H9 (cell line): Measurements from ENCODE around the gene AIPL1. TPM values are rescaled to one million over a fixed set of nuclear protein-coding genes. Genes with fewer than 3 reads are reported as not detected.

Source experiments
- DNase-seq: peaks from one replicate; pipeline ENCODE4 v3.0.0-alpha.2; 2017
- H2AFZ ChIP-seq: one replicate; pipeline ENCODE4 v1.6.1; 2013; ENCODE audit warnings: mild to moderate bottlenecking, low read length, control low read depth, moderate library complexity
- H2AK5ac ChIP-seq: 2 replicates; pipeline ENCODE4 v1.6.1; 2013; ENCODE audit warnings: low read length, control low read depth, mixed read lengths; ENCODE audit not compliant: insufficient read length
- H2BK120ac ChIP-seq: one replicate; pipeline ENCODE4 v1.6.1; 2013; ENCODE audit warnings: low read depth, mild to moderate bottlenecking, low read length, control low read depth, inconsistent platforms; ENCODE audit not compliant: poor library complexity, severe bottlenecking
- H2BK12ac ChIP-seq: 2 replicates; pipeline ENCODE4 v1.6.1; 2013; ENCODE audit warnings: low read length, control low read depth, mixed read lengths, low read depth; ENCODE audit not compliant: insufficient read length
- H2BK15ac ChIP-seq: 2 replicates; pipeline ENCODE4 v1.6.1; 2013; ENCODE audit warnings: low read depth, low read length, control low read depth
- H2BK20ac ChIP-seq: one replicate; pipeline ENCODE4 v1.6.1; 2013; ENCODE audit warnings: low read depth, mild to moderate bottlenecking, low read length, control low read depth, inconsistent platforms; ENCODE audit not compliant: poor library complexity, severe bottlenecking
- H2BK5ac ChIP-seq: 2 replicates; pipeline ENCODE4 v1.6.1; 2013; ENCODE audit warnings: low read length, control low read depth, mixed read lengths; ENCODE audit not compliant: insufficient read length
- H3K14ac ChIP-seq: 2 replicates; pipeline ENCODE4 v1.6.1; 2013; ENCODE audit warnings: low read length, control low read depth; ENCODE audit not compliant: insufficient read depth
- H3K18ac ChIP-seq: 2 replicates; pipeline ENCODE4 v1.6.1; 2013; ENCODE audit warnings: low read depth, mild to moderate bottlenecking, mixed read lengths, low read length, control low read depth; ENCODE audit not compliant: insufficient read length
- H3K23ac ChIP-seq: 2 replicates; pipeline ENCODE4 v1.6.1; 2013; ENCODE audit warnings: low read length, control low read depth, mixed read lengths, low read depth; ENCODE audit not compliant: insufficient read length
- H3K23me2 ChIP-seq: 2 replicates; pipeline ENCODE4 v1.6.1; 2013; ENCODE audit warnings: low read depth, mild to moderate bottlenecking, mixed read lengths, low read length, control low read depth; ENCODE audit not compliant: insufficient read length, poor library complexity, severe bottlenecking
- H3K27ac ChIP-seq: 2 replicates; pipeline ENCODE4 v1.5.1; 2013; ENCODE audit warnings: low read length, control low read depth, mixed read lengths, low read depth; ENCODE audit not compliant: insufficient read length
- H3K27me3 ChIP-seq: 2 replicates; pipeline ENCODE4 v1.6.1; 2013; ENCODE audit warnings: low read length, control low read depth, inconsistent platforms; ENCODE audit not compliant: insufficient read depth
- H3K4ac ChIP-seq: 2 replicates; pipeline ENCODE4 v1.6.1; 2013; ENCODE audit warnings: low read depth, mild to moderate bottlenecking, control low read depth, inconsistent platforms, low read length, moderate library complexity
- H3K4me1 ChIP-seq: 2 replicates; pipeline ENCODE4 v1.6.1; 2013; ENCODE audit warnings: low read length, control low read depth, inconsistent platforms; ENCODE audit not compliant: insufficient read depth
- H3K4me2 ChIP-seq: 2 replicates; pipeline ENCODE4 v1.6.1; 2013; ENCODE audit warnings: low read length, control low read depth, mixed read lengths; ENCODE audit not compliant: insufficient read length, insufficient read depth
- H3K56ac ChIP-seq: 2 replicates; pipeline ENCODE4 v1.6.1; 2013; ENCODE audit warnings: low read depth, mild to moderate bottlenecking, mixed read lengths, low read length, control low read depth; ENCODE audit not compliant: insufficient read length
- H3K79me1 ChIP-seq: 2 replicates; pipeline ENCODE4 v1.6.1; 2013; ENCODE audit warnings: low read depth, mild to moderate bottlenecking, moderate library complexity, low read length, control low read depth, inconsistent platforms; ENCODE audit not compliant: insufficient read depth, poor library complexity, severe bottlenecking
- H3K79me2 ChIP-seq: 2 replicates; pipeline ENCODE4 v1.6.1; 2013; ENCODE audit warnings: low read length, control low read depth, inconsistent platforms; ENCODE audit not compliant: insufficient read depth
- H3K9ac ChIP-seq: 2 replicates; pipeline ENCODE4 v1.6.1; 2013; ENCODE audit warnings: low read length, control low read depth, mixed read lengths; ENCODE audit not compliant: insufficient read length; ENCODE audit errors: extremely low read depth
- H3K9me3 ChIP-seq: one replicate; pipeline ENCODE4 v1.6.1; 2013; ENCODE audit warnings: low read depth, low read length, inconsistent platforms; ENCODE audit not compliant: control insufficient read depth
- H3T11ph ChIP-seq: one replicate; pipeline ENCODE4 v1.6.1; 2013; ENCODE audit warnings: mild to moderate bottlenecking, low read length, control low read depth, inconsistent platforms
- H4K20me1 ChIP-seq: one replicate; pipeline ENCODE4 v1.6.1; 2013; ENCODE audit not compliant: control insufficient read depth, insufficient read length, insufficient read depth
- H4K5ac ChIP-seq: 2 replicates; pipeline ENCODE4 v1.6.1; 2013; ENCODE audit warnings: low read depth, mild to moderate bottlenecking, mixed read lengths, low read length, control low read depth; ENCODE audit not compliant: insufficient read length
- H4K8ac ChIP-seq: replicated peaks from 2 replicates; pipeline ENCODE4 v1.6.1; 2013; ENCODE audit warnings: low read length, control low read depth, mixed read lengths, low read depth; ENCODE audit not compliant: insufficient read length
- H4K91ac ChIP-seq: 2 replicates; pipeline ENCODE4 v1.6.1; 2013; ENCODE audit warnings: low read depth, mild to moderate bottlenecking, moderate library complexity, mixed read lengths, low read length, control low read depth; ENCODE audit not compliant: insufficient read length
- H3K27ac Mint-ChIP-seq, 3 experiments: 2 replicates in 2 of 3; 3 replicates in 1 of 3; pipeline ENCODE4 v1.8.0; 2020 to 2021; ENCODE audit warnings: mixed read lengths in 3 of 3, mild to moderate bottlenecking in 1 of 3, moderate library complexity in 1 of 3
- H3K27me3 Mint-ChIP-seq: 2 replicates; pipeline ENCODE4 v1.8.0; 2021; ENCODE audit warnings: low read depth, mild to moderate bottlenecking, moderate library complexity, mixed read lengths
- H3K36me3 Mint-ChIP-seq, 3 experiments: 2 replicates in 2 of 3; 3 replicates in 1 of 3; pipeline ENCODE4 v1.8.0; 2020 to 2021; ENCODE audit warnings: low read depth in 3 of 3, mixed read lengths in 3 of 3; ENCODE audit not compliant: insufficient read depth in 1 of 3
- H3K4me1 Mint-ChIP-seq, 2 experiments: 2 replicates each; pipeline ENCODE4 v1.8.0; 2020; ENCODE audit warnings: mixed read lengths in 2 of 2
- H3K4me3 Mint-ChIP-seq, 2 experiments: 2 replicates in 1 of 2; 3 replicates in 1 of 2; pipeline ENCODE4 v1.8.0; 2020 to 2021; ENCODE audit warnings: mild to moderate bottlenecking in 2 of 2, mixed read lengths in 2 of 2, moderate library complexity in 1 of 2
- H3K9me3 Mint-ChIP-seq, 2 experiments: 2 replicates in 1 of 2; 3 replicates in 1 of 2; pipeline ENCODE4 v1.8.0; 2020; ENCODE audit warnings: mild to moderate bottlenecking in 2 of 2, mixed read lengths in 2 of 2, moderate library complexity in 1 of 2
- WGBS: extraction: QIAGEN DNeasy Blood & Tissue Kit; methylation state at CpG from one replicate; pipeline ENCODE4 v1.1.7; 2013; ENCODE audit warnings: missing lambda C conversion rate, low lambda C conversion rate, mixed read lengths; ENCODE audit not compliant: insufficient read length; ENCODE audit errors: extremely low coverage; 5-methylcytosine and 5-hydroxymethylcytosine counted together
- total RNA-seq: library from RNA; stranded (reverse); gene quantifications from 2 replicates; pipeline ENCODE4 v1.2.1, GENCODE V29; 2021
- TF ChIP-seq, protein P1 (sequence below): fragments of 200-600 bp; sonication (generic); conservative IDR thresholded peaks from 3 replicates; pipeline ENCODE4 v1.8.0; 2021; ENCODE audit warnings: antibody characterized with exemption, mild to moderate bottlenecking

The AIPL1 gene
- total RNA-seq, 1 experiment from 2014 or later, result 0.57 TPM

GRCh38 chr17:6428207-6428965 is 6.5 kb downstream of the AIPL1 start:
- Histone ChIP-seq H2BK12ac (no peak overlapping the region), H2AFZ (no peak overlapping the region), H4K5ac (no peak overlapping the region), H2BK5ac (no peak overlapping the region), H2BK20ac (no peak overlapping the region), H3K9me3 (no peaks in the 10 kb centered on the region), H3K79me2 (no peaks in the 10 kb centered on the region), H2BK15ac (no peak overlapping the region), H3K56ac (no peak overlapping the region), H4K91ac (no peak overlapping the region), H4K20me1 (no peaks in the 10 kb centered on the region), H3K4me2 (no peak overlapping the region), H3K4me1 (no peaks in the 10 kb centered on the region), H4K8ac (no peak overlapping the region), H3K18ac (no peak overlapping the region), H3K9ac (no peak overlapping the region), H2BK120ac (no peak overlapping the region), H3K27me3 (no peaks in the 10 kb centered on the region), H2AK5ac (no peak overlapping the region), H3K23ac (no peak overlapping the region), H3K23me2 (no peaks in the 10 kb centered on the region), H3K4ac (no peak overlapping the region), H3K79me1 (no peaks in the 10 kb centered on the region), H3K27ac (no peak overlapping the region), H3T11ph (no peak overlapping the region), H3K14ac (no peak overlapping the region)
- no peak for DNase-seq
- WGBS, result no CpG with 5 or more reads among the region's 17 CpGs
- TF ChIP-seq, protein P1, sequence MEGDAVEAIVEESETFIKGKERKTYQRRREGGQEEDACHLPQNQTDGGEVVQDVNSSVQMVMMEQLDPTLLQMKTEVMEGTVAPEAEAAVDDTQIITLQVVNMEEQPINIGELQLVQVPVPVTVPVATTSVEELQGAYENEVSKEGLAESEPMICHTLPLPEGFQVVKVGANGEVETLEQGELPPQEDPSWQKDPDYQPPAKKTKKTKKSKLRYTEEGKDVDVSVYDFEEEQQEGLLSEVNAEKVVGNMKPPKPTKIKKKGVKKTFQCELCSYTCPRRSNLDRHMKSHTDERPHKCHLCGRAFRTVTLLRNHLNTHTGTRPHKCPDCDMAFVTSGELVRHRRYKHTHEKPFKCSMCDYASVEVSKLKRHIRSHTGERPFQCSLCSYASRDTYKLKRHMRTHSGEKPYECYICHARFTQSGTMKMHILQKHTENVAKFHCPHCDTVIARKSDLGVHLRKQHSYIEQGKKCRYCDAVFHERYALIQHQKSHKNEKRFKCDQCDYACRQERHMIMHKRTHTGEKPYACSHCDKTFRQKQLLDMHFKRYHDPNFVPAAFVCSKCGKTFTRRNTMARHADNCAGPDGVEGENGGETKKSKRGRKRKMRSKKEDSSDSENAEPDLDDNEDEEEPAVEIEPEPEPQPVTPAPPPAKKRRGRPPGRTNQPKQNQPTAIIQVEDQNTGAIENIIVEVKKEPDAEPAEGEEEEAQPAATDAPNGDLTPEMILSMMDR, result no peak
- Mint-ChIP-seq H3K36me3 (peaks cover 9 to 20% (median 14%) of the 10 kb centered on the region in 3 experiments; a peak in 6 of 7 replicates), H3K27me3 (peaks cover 3% of the 10 kb centered on the region; the same call in 1 of the 2 replicates), H3K27ac (no peak overlapping the region), H3K9me3 (peaks cover 14 to 17% of the 10 kb centered on the region in 2 experiments), H3K4me3 (no peak overlapping the region), H3K4me1 (peaks cover 0 to 5% of the 10 kb centered on the region in 2 experiments; a peak in 1 of 4 replicates)
